HG03575 (cell line): ENCODE data around the gene OPHN1.
"Not testable (repeated sequence)": the region's sequence is repeated elsewhere in the genome, so short reads cannot be mapped to it uniquely, and the experiment has no call there.

Experiments
- ATAC-seq: cut with Tn5 transposase; IDR thresholded peaks from one replicate; pipeline ENCODE4 v1.9.1; 2021; ENCODE audit not compliant: unreplicated experiment, insufficient number of reproducible peaks, low FRiP score; ENCODE audit errors: extremely low read depth

OPHN1 gene

GRCh38 chrX:68376373-68376772, 56.9 kb downstream of the OPHN1 start:
- no peak for ATAC-seq

GRCh38 chrX:68375803-68376202, 57.5 kb downstream of the OPHN1 start:
- no peak for ATAC-seq

- no peak for ATAC-seq
Observed at GRCh38 chrX:68372665-68373064, 60.6 kb downstream of the OPHN1 start.

GRCh38 chrX:68369559-68369958, 63.7 kb downstream of the OPHN1 start:
- no peak for ATAC-seq

- ATAC-seq: no peak
Observed at GRCh38 chrX:68365341-68365740, 68.0 kb downstream of the OPHN1 start.

- ATAC-seq: no peak
Observed at GRCh38 chrX:68363984-68364383, 69.3 kb downstream of the OPHN1 start.

- no peak for ATAC-seq
Observed at GRCh38 chrX:68358679-68359078, 74.6 kb downstream of the OPHN1 start.

GRCh38 chrX:68355629-68355920, 77.7 kb downstream of the OPHN1 start:
- ATAC-seq: no peak

- ATAC-seq: no peak
Observed at GRCh38 chrX:68354879-68355628, 78.2 kb downstream of the OPHN1 start.

- no peak for ATAC-seq
Observed at GRCh38 chrX:68345025-68345424, 88.3 kb downstream of the OPHN1 start.

- ATAC-seq: no peak
Observed at GRCh38 chrX:68343551-68343950, 89.7 kb downstream of the OPHN1 start.

GRCh38 chrX:68332201-68332731, 101.0 kb downstream of the OPHN1 start:
- no peak for ATAC-seq

GRCh38 chrX:68326841-68327240, 106.5 kb downstream of the OPHN1 start:
- ATAC-seq: not testable (repeated sequence)

- no peak for ATAC-seq
Observed at GRCh38 chrX:68307769-68308168, 125.5 kb downstream of the OPHN1 start.

- no peak for ATAC-seq
Observed at GRCh38 chrX:68304602-68305001, 128.7 kb downstream of the OPHN1 start.

GRCh38 chrX:68299898-68300297, 133.4 kb downstream of the OPHN1 start:
- ATAC-seq: no peak

GRCh38 chrX:68292471-68292870, 140.8 kb downstream of the OPHN1 start:
- ATAC-seq: no peak

- ATAC-seq: no peak
Observed at GRCh38 chrX:68288127-68288526, 145.2 kb downstream of the OPHN1 start.

GRCh38 chrX:68287419-68287818, 145.9 kb downstream of the OPHN1 start:
- ATAC-seq: no peak

- ATAC-seq: no peak
Observed at GRCh38 chrX:68286980-68287379, 146.3 kb downstream of the OPHN1 start.

- no peak for ATAC-seq
Observed at GRCh38 chrX:68286076-68286475, 147.2 kb downstream of the OPHN1 start.
